GM21515 (cell line): ENCODE results near the gene NFYC.
"Not testable (repeated sequence)": the region's sequence is repeated elsewhere in the genome, so short reads cannot be mapped to it uniquely, and the experiment has no call there.

Experiments
- ATAC-seq: cut with Tn5 transposase; IDR thresholded peaks from one replicate; pipeline ENCODE4 v1.9.1; 2021; ENCODE audit not compliant: unreplicated experiment

Gene NFYC

DNA sequence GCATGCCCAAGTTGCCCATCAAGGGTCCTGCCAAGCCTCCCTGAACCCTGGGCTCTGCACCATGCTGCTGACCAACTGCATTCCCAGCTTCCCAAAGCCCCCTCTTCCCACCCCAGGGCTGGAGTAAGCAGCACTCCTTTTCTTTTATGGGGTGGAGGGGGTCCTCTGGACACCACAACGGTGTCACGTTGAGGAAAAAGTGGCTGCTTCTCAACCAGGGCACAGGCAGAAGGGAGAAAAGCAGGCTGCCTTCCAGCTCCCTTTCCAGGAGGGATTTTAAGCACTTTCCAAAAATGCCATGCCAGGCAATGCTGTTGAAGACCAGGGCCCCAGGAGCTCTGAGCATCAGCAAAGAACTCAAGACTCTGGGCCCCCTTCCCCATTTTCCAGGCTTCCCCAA is 26.7 kb upstream of the NFYC start:
- no peak for ATAC-seq

DNA sequence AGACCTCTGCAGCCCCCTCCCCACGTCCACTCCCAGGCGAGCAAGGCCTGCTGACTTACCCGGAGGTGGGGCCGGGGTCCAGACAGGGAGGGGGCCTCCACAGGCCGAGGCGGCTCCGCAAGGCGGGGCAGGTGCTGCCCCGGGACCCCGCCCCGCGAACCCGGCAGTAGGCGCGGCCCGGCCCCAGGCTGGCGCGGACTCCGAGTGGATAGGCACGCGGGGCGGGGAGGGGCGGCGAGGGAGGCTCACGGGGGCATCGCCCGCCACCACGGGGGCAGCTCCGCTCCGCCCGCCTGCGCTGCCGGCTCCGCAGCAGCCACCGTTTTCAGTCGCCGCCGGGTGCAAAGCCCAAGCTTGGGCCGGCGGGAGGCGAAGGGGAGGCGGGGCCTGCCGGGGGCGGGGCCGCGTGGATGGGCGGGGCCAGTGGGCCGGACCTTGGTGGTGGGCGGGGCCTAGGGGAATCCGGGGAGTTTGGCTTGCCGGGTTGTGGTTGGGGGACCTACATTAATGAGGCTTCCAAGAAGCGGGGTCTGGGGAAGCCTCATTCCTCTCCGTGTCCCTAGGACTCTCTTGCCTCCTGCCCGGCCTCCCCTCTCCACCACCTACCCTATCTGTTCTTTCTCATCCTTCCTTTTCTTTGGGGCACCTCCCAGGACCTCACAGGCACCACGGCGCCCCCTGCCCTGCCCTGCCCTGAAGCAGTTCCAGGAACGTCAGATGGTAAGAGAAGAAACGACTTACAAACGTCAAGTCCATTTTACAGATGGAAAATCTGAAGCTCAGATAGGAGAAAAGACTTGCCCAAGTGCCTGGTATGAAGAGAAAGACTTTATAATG is 26.0 kb upstream of the NFYC start, which contains the start of gene RIMS3:
Gene RIMS3, minus strand, starts transcription at position 348 of the 837 bp plus-strand sequence. CDS start 23,757 bp downstream, outside the sequence.
- peak; percentile 71 for ATAC-seq

DNA sequence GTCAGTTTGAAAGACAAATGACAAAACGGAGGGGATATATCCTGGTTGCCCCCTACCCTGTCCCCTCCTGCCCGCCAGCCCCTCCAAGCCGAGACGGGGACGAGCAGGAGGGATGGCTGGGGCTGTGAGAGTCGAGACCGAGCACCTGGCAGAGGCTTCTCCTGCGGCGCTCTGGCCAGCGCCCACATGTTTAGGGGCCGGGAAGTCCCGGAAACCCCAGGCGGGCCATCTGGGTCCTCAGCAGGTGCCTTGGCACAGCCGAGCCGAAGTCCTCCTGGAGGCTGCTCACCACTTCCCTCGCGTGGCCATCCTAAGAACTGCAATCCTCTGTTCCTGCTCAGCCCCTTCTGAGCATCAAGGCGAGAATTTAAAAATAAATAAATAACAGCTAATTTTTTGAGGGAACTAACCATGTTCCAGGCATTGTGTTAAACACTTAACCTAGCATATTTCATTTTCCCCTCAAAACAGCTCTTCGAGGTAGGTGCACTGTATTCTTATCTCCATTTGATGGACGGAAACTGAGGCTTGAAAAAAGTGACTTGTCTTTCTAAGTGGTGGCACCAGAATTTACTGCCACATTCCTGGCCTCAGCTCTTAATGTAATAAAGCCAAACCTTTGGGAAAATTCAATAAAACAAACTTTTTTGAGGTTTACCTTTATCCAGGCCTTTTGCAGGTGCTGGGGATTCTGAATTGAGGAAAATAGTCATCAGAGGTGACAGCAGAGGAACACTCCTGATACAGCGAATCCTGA is 22.6 kb upstream of the NFYC start:
- ATAC-seq, result peak; percentile 57

DNA sequence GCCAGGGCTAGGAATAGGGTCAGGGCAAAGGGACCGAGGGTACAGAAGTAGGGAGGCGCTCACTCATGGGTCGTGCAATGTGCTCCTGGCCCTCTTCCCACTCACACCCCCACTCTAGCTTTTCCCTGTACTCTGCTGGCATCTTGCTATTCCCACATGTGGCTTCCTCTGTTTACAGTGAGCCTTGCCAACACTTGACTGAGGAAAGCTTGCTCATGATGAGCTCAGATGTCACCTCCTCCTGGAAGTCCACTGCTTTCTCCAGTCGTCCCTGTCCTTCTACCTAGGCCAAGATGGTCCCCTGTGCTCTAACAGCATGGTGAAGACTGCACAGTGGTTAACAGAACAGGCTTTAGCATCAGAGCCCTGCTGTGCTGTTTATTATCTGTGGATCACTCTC is 18.1 kb upstream of the NFYC start:
- no peak for ATAC-seq

DNA sequence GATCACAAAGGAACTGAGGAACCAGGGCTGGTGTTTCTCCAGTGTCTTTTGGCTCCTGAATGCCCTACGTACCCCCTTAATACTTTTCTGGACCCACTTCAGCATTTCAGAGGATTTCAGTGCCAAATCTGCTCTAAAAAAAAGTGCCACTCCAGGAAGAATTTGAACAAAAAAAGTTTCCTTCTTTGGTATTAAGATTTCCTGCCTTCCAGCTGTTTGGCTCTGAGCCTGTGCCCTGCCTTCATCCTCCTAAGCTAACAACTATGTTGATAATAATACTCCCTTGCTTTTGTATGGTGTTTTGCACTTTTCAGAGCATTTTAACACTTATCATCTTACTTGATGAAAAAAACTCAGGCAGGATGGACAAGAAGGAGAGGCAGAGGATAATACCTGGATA is 15.0 kb upstream of the NFYC start:
- ATAC-seq, result no peak

DNA sequence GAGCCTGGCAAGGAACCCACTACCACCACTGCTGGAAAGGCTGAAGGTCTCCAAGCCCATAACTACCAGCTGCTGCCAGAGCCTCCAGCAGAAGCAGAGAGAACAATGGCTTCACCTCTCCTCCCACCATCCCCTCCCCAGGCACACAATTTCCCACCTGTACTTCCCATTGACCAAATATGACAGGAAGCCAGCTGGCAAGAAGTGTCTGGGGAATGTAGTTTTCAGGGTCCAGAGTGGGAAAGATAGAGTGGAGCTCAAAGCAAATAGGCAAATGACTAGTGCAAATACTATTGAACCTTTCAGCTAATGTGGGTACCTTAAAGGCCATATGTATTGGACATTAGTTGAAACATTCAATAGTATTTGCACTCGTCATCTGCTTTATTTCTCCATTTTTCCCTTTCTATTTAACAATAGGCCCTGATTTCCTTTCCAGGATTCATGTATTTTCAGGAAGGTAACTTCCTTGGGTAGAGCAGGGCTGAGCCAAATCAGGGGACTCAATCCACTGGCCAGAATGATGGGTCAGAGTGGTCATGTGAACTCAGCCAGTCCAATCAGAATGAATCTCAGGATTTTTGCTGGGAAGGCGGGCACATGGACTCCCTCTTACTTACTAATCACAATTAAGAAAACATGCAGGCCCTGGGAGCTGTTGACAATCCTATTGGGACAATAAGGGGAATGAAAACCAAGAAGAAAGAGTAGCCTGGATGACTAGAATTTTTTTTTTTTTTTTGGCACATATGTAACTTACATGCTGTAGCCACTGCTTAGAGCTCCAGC is 12.1 kb upstream of the NFYC start:
- ATAC-seq, result no peak

DNA sequence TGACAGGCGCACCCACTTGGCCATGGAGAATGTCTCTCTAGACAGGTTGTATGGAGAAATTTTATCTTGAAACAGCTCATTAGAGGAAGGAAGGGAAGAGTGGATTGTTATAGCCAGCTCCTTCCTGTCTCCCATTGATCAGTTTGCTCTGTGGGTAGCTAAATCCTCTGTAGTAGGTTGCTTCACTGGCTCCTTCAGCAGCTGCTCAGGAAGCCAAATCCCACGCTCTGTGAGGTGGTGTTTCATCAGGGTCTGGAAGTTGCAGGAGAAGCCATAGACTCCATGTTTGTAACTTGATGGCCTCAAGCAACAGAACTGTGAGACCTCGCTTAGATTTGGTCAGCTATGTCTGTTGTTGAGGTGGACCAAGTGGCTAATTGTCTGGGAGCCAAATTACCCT is 6.8 kb upstream of the NFYC start:
- no peak for ATAC-seq

DNA sequence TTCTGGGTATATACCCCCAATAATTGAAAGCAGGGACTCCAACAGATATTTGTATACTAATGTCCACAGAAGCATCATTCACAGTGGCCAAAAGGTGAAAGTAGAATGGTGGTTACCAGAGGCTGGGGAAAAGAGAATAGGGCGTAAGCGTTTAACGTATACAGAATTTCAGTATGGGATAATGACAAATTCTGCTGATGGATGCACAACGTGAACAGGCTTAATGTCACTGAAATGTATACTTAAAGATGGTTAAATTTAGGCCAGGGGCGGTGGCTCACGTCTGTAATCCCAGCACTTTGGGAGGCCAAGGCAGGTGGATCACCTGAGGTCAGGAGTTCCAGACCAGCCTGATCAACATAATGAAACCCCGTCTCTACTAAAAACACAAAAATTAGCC is 4.4 kb upstream of the NFYC start:
- ATAC-seq, result no peak

DNA sequence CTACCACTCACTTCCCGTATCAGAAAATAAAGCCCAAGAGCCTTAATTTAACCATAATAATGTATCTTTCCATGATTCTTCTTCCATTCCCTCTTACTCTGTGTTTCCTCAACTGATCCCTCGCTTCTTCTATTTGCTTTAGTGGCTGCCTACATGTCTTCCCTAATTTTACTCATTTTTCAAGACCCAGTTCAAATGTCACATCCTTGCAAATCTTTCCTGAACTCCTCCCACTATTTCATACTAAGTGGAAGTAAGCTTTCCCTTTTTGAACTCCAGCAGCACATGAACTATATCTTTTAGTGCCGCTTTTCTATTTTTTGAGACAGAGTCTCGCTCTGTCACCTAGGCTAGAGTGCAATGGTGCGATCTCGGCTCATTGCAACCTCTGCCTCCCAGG is 3.8 kb upstream of the NFYC start:
- ATAC-seq, result no peak

DNA sequence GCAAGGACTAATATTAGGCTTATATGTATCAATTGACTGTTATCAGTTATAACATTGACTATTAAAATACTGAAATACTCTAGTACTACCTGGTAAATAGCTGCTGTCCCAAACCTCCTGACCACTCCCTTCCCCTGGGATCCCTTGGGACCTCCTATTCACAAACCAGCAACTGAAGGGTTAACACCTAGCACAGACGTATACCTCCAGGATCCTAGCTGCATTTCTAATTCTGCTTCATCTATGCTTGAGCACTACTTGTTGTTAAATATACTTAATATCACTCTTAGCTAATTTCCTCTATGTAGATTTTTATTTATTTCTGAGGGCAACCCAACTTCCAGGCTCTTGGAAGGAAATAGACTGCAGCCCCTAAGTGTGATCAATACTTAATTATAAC is 1.8 kb upstream of the NFYC start:
- ATAC-seq, result no peak

DNA sequence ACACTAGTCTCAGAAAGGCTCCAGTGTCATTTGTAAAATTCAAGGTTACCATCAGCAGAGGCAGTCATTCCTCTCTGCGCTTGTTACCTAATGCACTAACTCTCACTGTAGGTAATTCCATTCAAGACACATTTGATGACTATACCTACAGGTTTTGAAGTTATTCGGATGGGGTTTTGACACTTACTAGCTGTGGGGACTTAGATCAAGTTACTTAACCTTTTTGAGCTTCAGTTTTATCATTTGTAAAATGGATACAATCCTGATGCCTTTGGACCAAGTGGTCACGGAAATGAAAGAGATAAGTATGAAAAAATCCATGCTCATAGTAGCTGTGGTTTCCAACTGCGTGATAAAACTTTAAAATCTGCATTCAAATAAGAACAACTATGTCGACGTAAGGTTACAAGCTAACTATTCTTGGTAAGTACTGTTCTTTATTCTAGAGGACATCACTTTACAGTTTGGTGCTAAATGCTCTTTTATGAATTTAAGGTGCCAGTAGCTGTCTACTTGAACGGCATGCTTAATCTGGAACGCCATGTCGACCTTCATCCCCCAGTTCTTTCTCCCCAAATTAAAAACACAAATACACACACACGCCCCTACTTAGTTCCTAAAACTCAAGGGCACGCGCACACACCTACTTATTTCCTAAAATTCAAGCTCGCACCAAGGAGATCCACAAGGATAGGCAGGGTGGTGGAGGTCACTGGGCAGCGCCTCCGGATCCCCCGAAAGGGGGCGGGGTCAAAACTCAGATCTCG is 550 bp upstream of the NFYC start:
- no peak for ATAC-seq

DNA sequence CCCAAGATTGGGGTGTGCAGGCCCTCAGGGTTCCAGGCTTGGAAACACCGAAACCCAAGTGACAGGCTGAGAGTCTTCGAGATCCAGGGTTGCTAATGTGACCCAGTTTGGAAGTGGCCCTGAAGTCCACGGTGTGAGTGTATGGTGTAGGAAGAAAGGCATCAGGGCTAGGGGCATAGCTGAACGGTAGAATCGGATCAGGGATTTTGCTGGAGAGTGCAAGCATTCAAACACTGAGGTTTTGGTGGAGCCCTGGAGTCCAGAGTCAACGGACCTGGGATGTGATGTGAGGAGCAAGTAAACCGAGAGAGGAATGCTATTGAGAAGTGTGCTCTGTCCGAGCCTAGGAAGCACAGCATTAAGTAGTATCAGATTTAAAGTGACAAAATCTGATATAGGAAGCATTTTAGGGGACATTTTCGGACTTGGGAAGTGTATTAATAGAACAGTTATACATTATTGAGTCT is 958 bp downstream of the NFYC start:
- ATAC-seq, result no peak

DNA sequence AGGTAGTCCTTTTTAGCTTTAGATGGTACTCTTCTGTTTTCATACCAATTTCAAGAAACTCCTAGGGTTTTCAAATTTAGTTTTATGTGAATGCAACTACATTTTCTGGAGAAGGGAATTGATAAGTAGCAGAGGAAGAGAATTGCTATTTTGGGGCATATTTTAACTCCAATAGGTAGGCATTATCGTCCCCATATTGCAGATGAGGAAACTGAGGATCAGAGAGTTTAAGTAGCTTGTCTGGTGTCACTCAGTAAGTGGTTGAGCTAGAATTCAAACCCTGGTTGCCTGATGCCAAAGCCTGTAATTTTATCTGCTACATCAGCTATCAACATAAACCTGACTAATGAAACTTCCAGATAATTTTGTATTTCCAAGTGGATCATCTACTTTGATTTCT is 1.9 kb downstream of the NFYC start:
- ATAC-seq, result no peak

DNA sequence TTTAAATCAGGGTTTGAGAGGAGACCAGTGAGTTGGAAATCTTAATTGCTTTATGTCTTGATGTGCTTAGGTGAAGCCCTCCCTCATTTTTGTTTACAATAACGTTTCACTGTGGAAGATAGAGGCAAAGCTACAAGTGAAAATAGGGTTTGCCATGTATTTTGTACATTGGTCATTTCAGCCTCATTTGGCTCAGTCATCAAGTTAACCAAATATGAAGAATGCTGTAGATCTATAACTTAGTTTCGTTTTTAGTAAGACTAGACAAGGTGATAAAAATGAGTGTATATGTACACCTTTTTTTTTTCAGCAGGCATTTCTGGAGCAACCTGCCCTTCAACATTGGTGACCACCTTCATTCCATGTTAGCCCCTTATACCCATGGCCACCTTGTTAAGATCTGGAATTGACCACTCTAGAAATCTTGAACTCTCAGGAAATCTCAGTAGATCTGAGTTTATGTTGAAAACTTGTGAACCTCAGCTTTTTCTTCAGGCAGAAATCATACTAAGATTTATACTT is 2.9 kb downstream of the NFYC start:
- ATAC-seq, result no peak

DNA sequence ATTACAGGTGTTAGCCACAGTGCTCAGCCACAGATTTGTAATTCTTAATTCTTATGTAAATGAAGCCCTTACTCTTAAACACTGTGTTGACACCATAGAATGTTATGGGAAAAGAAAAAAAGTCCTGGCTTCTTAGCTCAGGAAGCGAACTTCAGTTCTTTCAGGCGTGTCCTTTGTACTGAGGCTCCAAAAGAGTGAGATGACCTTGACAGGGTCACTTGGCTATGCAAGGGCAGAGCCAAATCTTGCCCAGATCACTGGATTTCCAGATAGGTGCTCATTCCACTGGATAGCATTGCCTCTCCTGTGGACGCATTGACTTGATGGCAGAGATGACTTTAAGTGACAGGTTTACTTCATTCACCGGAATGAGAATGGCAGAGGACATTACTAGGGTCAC is 4.8 kb downstream of the NFYC start:
- ATAC-seq, result no peak

DNA sequence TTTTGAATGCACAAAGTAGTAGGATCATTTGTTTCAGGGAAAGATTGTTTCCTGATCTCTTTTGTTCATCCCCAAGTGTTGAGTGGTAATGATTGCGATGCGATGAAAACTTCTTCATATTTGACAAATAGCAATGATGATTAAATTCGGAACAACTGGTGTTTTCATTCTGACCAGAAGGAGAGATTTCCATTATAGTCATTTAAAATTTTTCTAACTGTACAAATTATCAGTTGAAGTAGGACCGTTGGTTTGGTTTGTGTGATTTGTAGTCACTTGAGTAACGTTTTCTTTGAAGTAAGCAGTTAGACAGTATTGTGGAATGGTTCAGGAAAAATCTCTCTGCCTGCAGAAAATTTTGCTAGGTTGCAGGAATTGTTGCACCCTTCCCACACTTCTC is 5.9 kb downstream of the NFYC start:
- no peak for ATAC-seq

DNA sequence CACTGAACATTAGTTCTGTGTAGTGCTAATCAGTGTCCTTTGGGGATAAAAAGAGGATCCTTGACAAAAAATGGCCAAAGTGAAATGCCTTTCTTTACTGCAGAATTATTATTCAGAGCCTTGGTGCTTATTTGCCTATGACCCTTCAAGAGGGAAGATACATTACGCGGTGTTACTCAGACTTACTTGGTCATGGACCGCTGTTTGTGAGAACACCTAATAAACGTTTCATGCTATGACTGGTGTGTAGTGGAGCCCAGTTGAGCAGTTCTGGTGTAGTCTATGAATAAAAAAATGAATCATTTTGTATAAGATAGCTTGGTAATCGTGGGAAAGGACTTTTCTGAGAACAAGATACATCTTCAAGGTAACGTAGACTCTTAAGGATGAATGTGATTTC is 8.3 kb downstream of the NFYC start:
- peak; percentile 69 for ATAC-seq

DNA sequence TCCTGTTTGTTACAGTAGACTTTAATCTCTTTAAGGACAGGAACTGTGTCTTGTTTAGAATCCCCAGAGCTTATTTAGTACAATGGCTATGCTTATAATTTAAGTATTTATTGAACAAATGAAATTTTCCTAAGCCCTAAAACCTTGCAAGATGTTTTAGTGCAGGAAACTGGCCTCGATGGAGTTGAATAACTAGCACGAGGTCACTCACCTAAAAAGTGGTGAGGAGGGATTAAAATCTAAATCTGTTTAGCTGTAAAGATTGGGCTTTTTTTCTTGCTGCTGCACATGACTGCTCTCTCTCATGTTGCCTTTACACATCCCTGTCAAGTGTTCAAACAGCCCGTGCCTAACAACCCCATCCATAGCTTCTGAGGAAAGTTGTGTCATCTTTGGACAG is 10.2 kb downstream of the NFYC start:
- ATAC-seq, result no peak

DNA sequence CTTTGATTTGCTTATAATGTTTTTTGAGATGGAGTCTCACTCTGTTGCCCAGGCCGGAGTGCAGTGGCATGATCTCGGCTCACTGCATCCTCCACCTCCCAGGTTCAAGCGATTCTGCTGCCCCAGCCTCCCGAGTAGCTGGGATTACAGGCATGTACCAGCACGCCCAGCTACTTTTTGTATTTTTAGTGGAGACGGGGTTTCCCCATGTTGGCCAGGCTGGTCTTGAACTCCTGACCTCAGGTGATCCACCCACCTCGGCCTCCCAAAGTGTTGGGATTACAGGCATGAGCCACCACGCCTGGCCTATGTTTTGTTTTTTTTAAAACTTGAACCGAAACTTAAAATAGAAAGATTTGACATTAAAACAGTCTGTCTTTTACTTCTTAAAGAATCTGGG is 11.3 kb downstream of the NFYC start:
- not testable (repeated sequence) for ATAC-seq

DNA sequence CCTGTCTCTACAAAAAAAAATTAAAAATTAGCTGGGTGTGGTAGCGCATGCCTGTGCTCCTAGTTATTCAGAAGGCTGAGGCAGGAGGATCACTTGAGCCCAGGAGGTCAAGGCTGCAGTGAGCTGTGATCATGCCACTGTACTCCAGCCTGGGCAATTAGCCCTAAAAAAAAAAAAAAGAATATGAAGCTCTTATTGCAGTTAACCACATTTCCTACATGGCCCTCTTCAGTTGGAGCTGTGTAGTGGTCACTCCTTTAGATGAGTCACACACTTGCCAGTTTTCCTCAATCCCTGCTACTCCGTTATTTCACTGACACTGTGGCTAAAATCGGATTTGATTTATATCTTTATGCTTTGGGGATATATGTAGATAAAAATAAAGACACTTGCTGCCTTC is 11.8 kb downstream of the NFYC start:
- ATAC-seq, result no peak
